ENCODE results near the gene TGFB1. TPM values are rescaled to one million over a fixed set of nuclear protein-coding genes. Genes with fewer than 3 reads are reported as not detected.

Gene TGFB1
- polyA plus RNA-seq, 1 of the 3 experiments (the other 2 are of a cell fraction): 25.5 TPM

DNA sequence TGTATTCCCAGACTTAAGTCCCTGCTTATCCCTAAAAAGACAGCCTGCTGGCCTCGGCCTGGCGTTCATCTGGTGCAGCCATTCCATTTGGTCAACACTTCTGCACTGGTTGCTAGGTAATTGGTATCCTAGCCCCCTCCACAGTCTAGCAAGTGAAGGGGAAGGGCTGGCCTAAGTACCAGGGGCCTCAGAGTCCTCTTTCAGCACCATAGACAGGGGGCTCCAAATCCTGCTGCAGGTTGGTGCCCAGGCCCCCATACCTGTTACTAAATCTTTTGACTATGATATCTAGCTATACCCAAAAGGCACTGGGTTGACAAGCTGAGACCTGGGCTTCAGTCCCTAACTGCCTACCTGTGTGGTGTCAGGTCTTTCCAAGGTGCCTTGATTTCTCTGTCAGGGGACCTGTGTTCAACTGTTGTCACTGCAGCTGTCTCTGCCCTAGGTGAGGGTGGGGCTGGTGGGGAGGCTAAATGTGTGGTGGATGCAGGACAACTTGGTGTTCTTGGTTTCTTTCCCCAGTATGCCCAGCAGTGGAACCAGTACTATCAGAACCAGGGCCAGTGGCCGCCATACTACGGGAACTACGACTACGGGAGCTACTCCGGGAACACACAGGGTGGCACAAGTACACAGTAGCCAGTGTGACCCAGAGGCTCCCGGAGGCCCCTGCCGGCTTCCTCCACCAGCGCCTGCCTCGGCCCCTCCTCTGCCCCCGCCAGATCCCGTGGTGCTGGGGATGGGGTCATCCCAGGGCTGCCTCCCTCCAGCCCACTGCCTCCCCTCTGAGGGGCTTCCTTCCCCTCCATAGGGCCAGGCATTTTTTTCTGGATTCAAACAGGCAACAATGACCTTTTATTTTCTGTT lies 47.6 kb downstream of the TGFB1 start:
- H3F3A ChIP-seq (replicated peaks; ENCODE audit: insufficient read depth): peaks cover 59% of the 10 kb centered on the region
- H3K27ac ChIP-seq (ENCODE audit: low read depth in 2 of 2, low read length in 1 of 2): no peak overlapping the region
- peaks cover 13% of the 10 kb centered on the region for H3K79me2 ChIP-seq (ENCODE audit: insufficient read depth)
- no peak overlapping the region for H2AFZ ChIP-seq (ENCODE audit: low read depth)
- H3K27me3 ChIP-seq (ENCODE audit: insufficient read depth): no peaks in the 10 kb centered on the region
- no peaks in the 10 kb centered on the region; the same call in 1 of the 2 replicates for H4K20me1 ChIP-seq (ENCODE audit: insufficient read depth)
- no peaks in the 10 kb centered on the region for H3K9me3 ChIP-seq
- H3K36me3 ChIP-seq (replicated peaks in 1 of 2; ENCODE audit: control insufficient read depth in 1 of 2, insufficient read depth in 2 of 2, low read length in 1 of 2): peaks cover 48 to 66% of the 10 kb centered on the region in 2 experiments
- ChIA-PET CTCF (interaction anchor here (0.7 to 5.5 kb wide), 6 partner anchors 13 to 643 kb away, joined by 3 to 105 read pairs (median 10); no protein-coding TSS in a partner anchor), POLR2A (interaction anchor here (0.7 kb wide), 1 partner anchor 27 kb away, joined by 4 read pairs; no protein-coding TSS in a partner anchor)
- H3K4me3 ChIP-seq (ENCODE audit: low read depth in 2 of 2, low read length in 1 of 2): no peak overlapping the region
- DNase-seq: no peak
- peaks cover 10 to 16% of the 10 kb centered on the region in 2 experiments; a peak in 3 of 4 replicates for H3K4me1 ChIP-seq (ENCODE audit: control insufficient read depth in 1 of 2, insufficient read depth in 2 of 2, low read depth in 1 of 2, low read length in 1 of 2)
- TF ChIP-seq, protein P1, sequence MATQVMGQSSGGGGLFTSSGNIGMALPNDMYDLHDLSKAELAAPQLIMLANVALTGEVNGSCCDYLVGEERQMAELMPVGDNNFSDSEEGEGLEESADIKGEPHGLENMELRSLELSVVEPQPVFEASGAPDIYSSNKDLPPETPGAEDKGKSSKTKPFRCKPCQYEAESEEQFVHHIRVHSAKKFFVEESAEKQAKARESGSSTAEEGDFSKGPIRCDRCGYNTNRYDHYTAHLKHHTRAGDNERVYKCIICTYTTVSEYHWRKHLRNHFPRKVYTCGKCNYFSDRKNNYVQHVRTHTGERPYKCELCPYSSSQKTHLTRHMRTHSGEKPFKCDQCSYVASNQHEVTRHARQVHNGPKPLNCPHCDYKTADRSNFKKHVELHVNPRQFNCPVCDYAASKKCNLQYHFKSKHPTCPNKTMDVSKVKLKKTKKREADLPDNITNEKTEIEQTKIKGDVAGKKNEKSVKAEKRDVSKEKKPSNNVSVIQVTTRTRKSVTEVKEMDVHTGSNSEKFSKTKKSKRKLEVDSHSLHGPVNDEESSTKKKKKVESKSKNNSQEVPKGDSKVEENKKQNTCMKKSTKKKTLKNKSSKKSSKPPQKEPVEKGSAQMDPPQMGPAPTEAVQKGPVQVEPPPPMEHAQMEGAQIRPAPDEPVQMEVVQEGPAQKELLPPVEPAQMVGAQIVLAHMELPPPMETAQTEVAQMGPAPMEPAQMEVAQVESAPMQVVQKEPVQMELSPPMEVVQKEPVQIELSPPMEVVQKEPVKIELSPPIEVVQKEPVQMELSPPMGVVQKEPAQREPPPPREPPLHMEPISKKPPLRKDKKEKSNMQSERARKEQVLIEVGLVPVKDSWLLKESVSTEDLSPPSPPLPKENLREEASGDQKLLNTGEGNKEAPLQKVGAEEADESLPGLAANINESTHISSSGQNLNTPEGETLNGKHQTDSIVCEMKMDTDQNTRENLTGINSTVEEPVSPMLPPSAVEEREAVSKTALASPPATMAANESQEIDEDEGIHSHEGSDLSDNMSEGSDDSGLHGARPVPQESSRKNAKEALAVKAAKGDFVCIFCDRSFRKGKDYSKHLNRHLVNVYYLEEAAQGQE (IDR thresholded peaks at IDR 0.05; ENCODE audit: low read depth, low read length): peak; percentile 78
- no peak for TF ChIP-seq SIN3A (IDR thresholded peaks at IDR 0.05; ENCODE audit: borderline replicate concordance, low read depth, low read length)
- TF ChIP-seq, protein P2, sequence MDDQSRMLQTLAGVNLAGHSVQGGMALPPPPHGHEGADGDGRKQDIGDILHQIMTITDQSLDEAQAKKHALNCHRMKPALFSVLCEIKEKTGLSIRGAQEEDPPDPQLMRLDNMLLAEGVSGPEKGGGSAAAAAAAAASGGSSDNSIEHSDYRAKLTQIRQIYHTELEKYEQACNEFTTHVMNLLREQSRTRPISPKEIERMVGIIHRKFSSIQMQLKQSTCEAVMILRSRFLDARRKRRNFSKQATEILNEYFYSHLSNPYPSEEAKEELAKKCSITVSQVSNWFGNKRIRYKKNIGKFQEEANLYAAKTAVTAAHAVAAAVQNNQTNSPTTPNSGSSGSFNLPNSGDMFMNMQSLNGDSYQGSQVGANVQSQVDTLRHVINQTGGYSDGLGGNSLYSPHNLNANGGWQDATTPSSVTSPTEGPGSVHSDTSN (IDR thresholded peaks at IDR 0.05): no peak
- no peak for TF ChIP-seq EZH2phosphoT487 (IDR thresholded peaks at IDR 0.05; ENCODE audit: borderline replicate concordance, low read depth)
- TF ChIP-seq, protein P3, sequence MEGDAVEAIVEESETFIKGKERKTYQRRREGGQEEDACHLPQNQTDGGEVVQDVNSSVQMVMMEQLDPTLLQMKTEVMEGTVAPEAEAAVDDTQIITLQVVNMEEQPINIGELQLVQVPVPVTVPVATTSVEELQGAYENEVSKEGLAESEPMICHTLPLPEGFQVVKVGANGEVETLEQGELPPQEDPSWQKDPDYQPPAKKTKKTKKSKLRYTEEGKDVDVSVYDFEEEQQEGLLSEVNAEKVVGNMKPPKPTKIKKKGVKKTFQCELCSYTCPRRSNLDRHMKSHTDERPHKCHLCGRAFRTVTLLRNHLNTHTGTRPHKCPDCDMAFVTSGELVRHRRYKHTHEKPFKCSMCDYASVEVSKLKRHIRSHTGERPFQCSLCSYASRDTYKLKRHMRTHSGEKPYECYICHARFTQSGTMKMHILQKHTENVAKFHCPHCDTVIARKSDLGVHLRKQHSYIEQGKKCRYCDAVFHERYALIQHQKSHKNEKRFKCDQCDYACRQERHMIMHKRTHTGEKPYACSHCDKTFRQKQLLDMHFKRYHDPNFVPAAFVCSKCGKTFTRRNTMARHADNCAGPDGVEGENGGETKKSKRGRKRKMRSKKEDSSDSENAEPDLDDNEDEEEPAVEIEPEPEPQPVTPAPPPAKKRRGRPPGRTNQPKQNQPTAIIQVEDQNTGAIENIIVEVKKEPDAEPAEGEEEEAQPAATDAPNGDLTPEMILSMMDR (IDR thresholded peaks at IDR 0.05): no peak
- TF ChIP-seq SMC3 (IDR thresholded peaks at IDR 0.05; ENCODE audit: low read depth, low read length): no peak
- no peaks in the 10 kb centered on the region for H3K9me2 ChIP-seq
- H3K4me2 ChIP-seq: no peak overlapping the region
- WGBS (ENCODE audit: low lambda C conversion rate): 94% methylated on average over 12 of the region's 13 CpGs
- no peak overlapping the region for H3K9ac ChIP-seq

Data from SK-N-SH (cell line).